Measurements from ENCODE around the gene RALB. TPM values are rescaled to one million over a fixed set of nuclear protein-coding genes. Genes with fewer than 3 reads are reported as not detected.

The RALB gene
- polyA plus RNA-seq, 1 donor (not counting 4 experiments of a cell fraction or from before 2014, with no cell fraction given): 80.8 TPM

GRCh38 chr2:120204945-120205670 lies 47.5 kb upstream of the RALB start:
- Histone ChIP-seq H3K27ac (ENCODE audit: control insufficient read depth, insufficient read depth, low read length) (no peak overlapping the region), H3K9me3 (ENCODE audit: control insufficient read depth, low read depth, low read length) (no peaks in the 10 kb centered on the region), H3K79me2 (ENCODE audit: control insufficient read depth, insufficient read depth, low read length) (no peaks in the 10 kb centered on the region), H3K9me1 (ENCODE audit: control insufficient read depth, extremely low read depth, insufficient read depth, low read length) (no peaks in the 10 kb centered on the region), H3K27me3 (ENCODE audit: control insufficient read depth, extremely low read depth, insufficient read depth, low read length) (no peaks in the 10 kb centered on the region), H3K4me3 (ENCODE audit: control insufficient read depth in 2 of 3, extremely low read depth in 1 of 3, insufficient read depth in 2 of 3, low read depth in 1 of 3, low read length in 3 of 3) (no peak overlapping the region), H3K36me3 (ENCODE audit: control insufficient read depth in 2 of 2, extremely low read depth in 1 of 2, insufficient read depth in 2 of 2, low read length in 2 of 2) (no peaks in the 10 kb centered on the region), H3K4me1 (ENCODE audit: control insufficient read depth, extremely low read depth, insufficient read depth, low read length) (no peaks in the 10 kb centered on the region), H3K9ac (ENCODE audit: control insufficient read depth, extremely low read depth, insufficient read depth, low read length) (no peak overlapping the region), H2AFZ (ENCODE audit: control insufficient read depth, low read length) (no peak overlapping the region), H3K4me2 (ENCODE audit: control insufficient read depth, extremely low read depth, insufficient read depth, low read depth, low read length) (no peak overlapping the region), H4K20me1 (ENCODE audit: control insufficient read depth, extremely low read depth, insufficient read depth, low read length) (no peaks in the 10 kb centered on the region)
- DNase-seq (ENCODE audit: low read depth, low spot score) (no peak), FAIRE-seq (no peak)
- no peak for TF ChIP-seq CTCF (optimal IDR thresholded peaks at IDR 0.05 in 1 of 3, IDR thresholded peaks at IDR 0.05 in 1 of 3, conservative IDR thresholded peaks at IDR 0.05 in 1 of 3; ENCODE audit: extremely low read depth in 1 of 3, insufficient read depth in 2 of 3, low read length in 3 of 3)
- TF ChIP-seq EZH2 (IDR thresholded peaks at IDR 0.05; ENCODE audit: low read length): no peak
- dilution Hi-C loops (cut with MboI; ENCODE audit: extremely low pct_ligation_motif_present, low sequenced_read_pairs): no loop called here

- Histone ChIP-seq H3K27ac (ENCODE audit: control insufficient read depth, insufficient read depth, low read length) (no peak overlapping the region), H3K9me3 (ENCODE audit: control insufficient read depth, low read depth, low read length) (no peaks in the 10 kb centered on the region), H3K9ac (ENCODE audit: control insufficient read depth, extremely low read depth, insufficient read depth, low read length) (no peak overlapping the region), H3K9me1 (ENCODE audit: control insufficient read depth, extremely low read depth, insufficient read depth, low read length) (no peaks in the 10 kb centered on the region), H3K79me2 (ENCODE audit: control insufficient read depth, insufficient read depth, low read length) (no peaks in the 10 kb centered on the region), H3K4me1 (ENCODE audit: control insufficient read depth, extremely low read depth, insufficient read depth, low read length) (no peaks in the 10 kb centered on the region), H3K4me3 (ENCODE audit: control insufficient read depth in 2 of 3, extremely low read depth in 1 of 3, insufficient read depth in 2 of 3, low read depth in 1 of 3, low read length in 3 of 3) (no peak overlapping the region), H3K27me3 (ENCODE audit: control insufficient read depth, extremely low read depth, insufficient read depth, low read length) (no peaks in the 10 kb centered on the region), H4K20me1 (ENCODE audit: control insufficient read depth, extremely low read depth, insufficient read depth, low read length) (no peaks in the 10 kb centered on the region), H3K4me2 (ENCODE audit: control insufficient read depth, extremely low read depth, insufficient read depth, low read depth, low read length) (no peak overlapping the region), H3K36me3 (ENCODE audit: control insufficient read depth in 2 of 2, extremely low read depth in 1 of 2, insufficient read depth in 2 of 2, low read length in 2 of 2) (no peaks in the 10 kb centered on the region), H2AFZ (ENCODE audit: control insufficient read depth, low read length) (no peak overlapping the region)
- dilution Hi-C loops (cut with MboI; ENCODE audit: extremely low pct_ligation_motif_present, low sequenced_read_pairs): no loop called here
- DNase-seq (ENCODE audit: low read depth, low spot score) (no peak), FAIRE-seq (no peak)
- TF ChIP-seq EZH2 (IDR thresholded peaks at IDR 0.05; ENCODE audit: low read length): no peak
- peak in 2 of 3 experiments; percentile 52 to 58 for TF ChIP-seq CTCF (optimal IDR thresholded peaks at IDR 0.05 in 1 of 3, IDR thresholded peaks at IDR 0.05 in 1 of 3, conservative IDR thresholded peaks at IDR 0.05 in 1 of 3; ENCODE audit: extremely low read depth in 1 of 3, insufficient read depth in 2 of 3, low read length in 3 of 3)
These were observed 46.5 kb upstream of the RALB start for GRCh38 chr2:120206022-120206581.
